Sigmoid colon (tissue), 7 donors: ENCODE measurements around the gene SPON1. TPM values are rescaled to one million over a fixed set of nuclear protein-coding genes. Genes with fewer than 3 reads are reported as not detected.

Source experiments
- DNase-seq: peaks from one replicate; pipeline ENCODE4 v3.0.0-alpha.2; 2019
- H3K27ac ChIP-seq, 4 donors: fragments of 200-600 bp; sonication (generic); one replicate each; pipeline ENCODE4 v1.5.1; 2016 to 2019; ENCODE audit warnings: mild to moderate bottlenecking in 1 of 4
- H3K27me3 ChIP-seq, 3 donors: fragments of 200-600 bp; sonication (generic); one replicate each; pipeline ENCODE4 v1.5.1; 2019; ENCODE audit warnings: mild to moderate bottlenecking in 1 of 3
- H3K36me3 ChIP-seq, 4 donors: fragments of 200-600 bp; sonication (generic); one replicate each; pipeline ENCODE4 v1.5.1; 2016 to 2019
- H3K4me1 ChIP-seq, 4 donors: fragments of 200-600 bp; sonication (generic); one replicate each; pipeline ENCODE4 v1.5.1; 2017 to 2019
- H3K4me3 ChIP-seq, 4 donors: fragments of 200-600 bp; sonication (generic); one replicate each; pipeline ENCODE4 v1.5.1; 2017 to 2019; ENCODE audit warnings: mild to moderate bottlenecking in 2 of 4, moderate library complexity in 1 of 4
- H3K9me3 ChIP-seq, 4 donors: fragments of 200-600 bp in 3 of 4; sonication (generic) in 3 of 4; one replicate each; pipeline versions ENCODE4 v1.5.1 to v1.6.1; 2013 to 2019
- EP300 ChIP-seq, 4 donors: sonication (generic); formaldehyde crosslinking; IDR thresholded peaks; one replicate each; pipeline ENCODE4 v1.6.1; 2017; ENCODE audit warnings: antibody characterized with exemption in 4 of 4
- POLR2A ChIP-seq, 2 donors: fragments of 450-650 bp; IDR thresholded peaks; one replicate each; pipeline ENCODE4 v1.6.1; 2016; ENCODE audit warnings: antibody characterized with exemption in 2 of 2, mild to moderate bottlenecking in 2 of 2, moderate library complexity in 2 of 2
- POLR2AphosphoS5 ChIP-seq, 4 donors: sonication (generic); formaldehyde crosslinking; IDR thresholded peaks; one replicate each; pipeline ENCODE4 v1.6.1; 2017; ENCODE audit warnings: antibody characterized with exemption in 4 of 4
- WGBS, 2 donors: extraction: QIAGEN DNeasy Blood & Tissue Kit; methylation state at CpG; one replicate each; pipeline ENCODE4 v1.1.7; 2013; 5-methylcytosine and 5-hydroxymethylcytosine counted together
- intact Hi-C: fragments of 100-400 bp; cut with DNase I; formaldehyde crosslinking; loops from one replicate; pipeline ENCODE4 v1.15.1; 2023
- polyA plus RNA-seq, 3 donors: library from polyadenylated mRNA; stranded (reverse); fragments of 200-250 nt; gene quantifications; one replicate each; pipeline ENCODE4 v1.2.3, GENCODE V29; 2013
- total RNA-seq, 4 donors: library from RNA; depleted of rRNA; stranded (reverse); fragments of >200 nt; gene quantifications; one replicate each; pipeline ENCODE4 v1.1.0, GENCODE V29; 2016
- TF ChIP-seq, protein P1 (sequence below), 4 experiments: fragments of 450-650 bp in 3 of 4; fragments of 200-600 bp in 1 of 4; IDR thresholded peaks; one replicate each; pipeline ENCODE4 v1.5.1; 2016 to 2019; ENCODE audit warnings: antibody characterized with exemption in 4 of 4, mild to moderate bottlenecking in 3 of 4, moderate library complexity in 2 of 4
- donor health status: healthy with polysubstance abuse.
- donor health status: Bipolar disorder and iron deficiency.
- donor health status: healthy.

The SPON1 gene
- total and polyA plus RNA-seq, 7 donors = 6.6 to 36.8 (median 12.6) TPM

DNA sequence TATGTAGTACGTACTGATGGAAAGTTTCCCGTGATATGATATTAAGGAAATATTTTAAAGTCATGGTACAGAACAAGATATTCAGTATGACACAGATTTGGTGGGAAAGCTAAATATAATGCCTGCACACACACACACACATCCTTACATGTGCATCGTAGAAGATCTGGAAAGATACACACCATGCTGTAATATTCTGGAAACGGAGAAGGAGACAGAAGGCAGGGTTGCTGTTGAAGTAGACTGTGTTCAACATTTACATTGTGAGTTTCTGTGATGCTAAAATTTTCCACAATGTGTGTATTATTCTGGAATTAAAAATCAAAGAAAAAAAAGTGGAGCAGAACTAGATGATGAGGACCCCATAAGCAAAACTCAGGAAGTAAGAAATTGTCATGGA lies 278.4 kb downstream of the SPON1 start:
- WGBS, 2 donors = 95% methylated on average over 4 of the region's 4 CpGs
- Histone ChIP-seq H3K4me1 (no peaks in the 10 kb centered on the region), H3K27me3 (no peaks in the 10 kb centered on the region), H3K36me3 (no peaks in the 10 kb centered on the region), H3K27ac (no peak overlapping the region), H3K4me3 (no peak overlapping the region), H3K9me3 (no peaks in the 10 kb centered on the region)
- intact Hi-C loops = no loop called here
- DNase-seq = no peak
- TF ChIP-seq POLR2AphosphoS5 (IDR thresholded peaks at IDR 0.05) (no peak), POLR2A (IDR thresholded peaks at IDR 0.05) (no peak), EP300 (IDR thresholded peaks at IDR 0.05) (no peak)
- TF ChIP-seq, protein P1, sequence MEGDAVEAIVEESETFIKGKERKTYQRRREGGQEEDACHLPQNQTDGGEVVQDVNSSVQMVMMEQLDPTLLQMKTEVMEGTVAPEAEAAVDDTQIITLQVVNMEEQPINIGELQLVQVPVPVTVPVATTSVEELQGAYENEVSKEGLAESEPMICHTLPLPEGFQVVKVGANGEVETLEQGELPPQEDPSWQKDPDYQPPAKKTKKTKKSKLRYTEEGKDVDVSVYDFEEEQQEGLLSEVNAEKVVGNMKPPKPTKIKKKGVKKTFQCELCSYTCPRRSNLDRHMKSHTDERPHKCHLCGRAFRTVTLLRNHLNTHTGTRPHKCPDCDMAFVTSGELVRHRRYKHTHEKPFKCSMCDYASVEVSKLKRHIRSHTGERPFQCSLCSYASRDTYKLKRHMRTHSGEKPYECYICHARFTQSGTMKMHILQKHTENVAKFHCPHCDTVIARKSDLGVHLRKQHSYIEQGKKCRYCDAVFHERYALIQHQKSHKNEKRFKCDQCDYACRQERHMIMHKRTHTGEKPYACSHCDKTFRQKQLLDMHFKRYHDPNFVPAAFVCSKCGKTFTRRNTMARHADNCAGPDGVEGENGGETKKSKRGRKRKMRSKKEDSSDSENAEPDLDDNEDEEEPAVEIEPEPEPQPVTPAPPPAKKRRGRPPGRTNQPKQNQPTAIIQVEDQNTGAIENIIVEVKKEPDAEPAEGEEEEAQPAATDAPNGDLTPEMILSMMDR (IDR thresholded peaks at IDR 0.05) = no peak

DNA sequence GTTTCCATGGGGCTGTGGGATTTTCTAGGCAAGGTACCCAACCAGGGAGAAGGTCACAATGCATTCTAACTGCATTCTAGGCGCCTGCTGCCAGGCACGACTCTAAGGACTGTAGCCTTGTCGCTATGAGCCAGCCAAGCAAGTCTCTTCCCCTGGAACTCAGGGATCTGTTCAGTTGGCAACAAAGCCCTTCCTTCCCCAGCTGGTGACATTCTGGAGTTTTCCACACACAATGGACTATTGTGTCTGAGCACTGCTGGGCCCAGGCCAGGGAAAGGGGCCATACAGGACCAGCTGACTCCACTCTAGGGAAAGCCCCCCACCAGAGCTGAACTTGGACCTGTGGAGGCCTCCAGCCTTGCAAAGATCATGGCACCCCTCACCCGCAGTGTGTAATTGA lies 279.7 kb downstream of the SPON1 start:
- Histone ChIP-seq H3K4me3 (no peak overlapping the region), H3K36me3 (no peaks in the 10 kb centered on the region), H3K4me1 (no peaks in the 10 kb centered on the region), H3K27ac (no peak overlapping the region), H3K27me3 (no peaks in the 10 kb centered on the region), H3K9me3 (no peaks in the 10 kb centered on the region)
- 54 to 79% methylated on average over 4 of the region's 4 CpGs for WGBS, 2 donors
- no peak for DNase-seq
- TF ChIP-seq, protein P1 (IDR thresholded peaks at IDR 0.05) = no peak
- TF ChIP-seq POLR2A (IDR thresholded peaks at IDR 0.05) (no peak), EP300 (IDR thresholded peaks at IDR 0.05) (no peak), POLR2AphosphoS5 (IDR thresholded peaks at IDR 0.05) (no peak)
- intact Hi-C loops = no loop called here

DNA sequence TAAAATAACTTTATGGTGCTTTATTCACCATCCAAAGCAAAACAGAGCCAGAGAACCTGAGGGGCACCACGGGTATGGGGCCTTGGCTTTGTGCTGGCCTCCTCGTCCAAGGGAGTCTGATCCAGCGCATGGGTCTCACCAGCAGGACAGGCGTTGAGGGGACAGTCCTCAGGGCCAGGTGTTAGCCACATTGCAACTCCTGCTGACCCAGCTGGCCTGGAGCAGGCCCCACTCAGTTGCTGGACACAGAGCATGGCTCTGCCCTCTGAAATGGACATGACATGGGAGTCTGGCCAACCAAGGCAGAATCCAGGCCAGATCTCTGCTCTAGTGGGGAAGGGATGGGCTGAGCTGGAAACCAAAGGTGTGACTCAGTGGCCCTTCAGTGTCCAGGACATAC lies 280.2 kb downstream of the SPON1 start:
- H3K27me3 ChIP-seq = no peaks in the 10 kb centered on the region
- no peak overlapping the region for H3K4me3 ChIP-seq
- 93 to 94% methylated on average over 4 of the region's 4 CpGs for WGBS, 2 donors
- DNase-seq = no peak
- TF ChIP-seq, protein P1 (IDR thresholded peaks at IDR 0.05) = no peak
- TF ChIP-seq POLR2AphosphoS5 (IDR thresholded peaks at IDR 0.05) = no peak
- no peak for TF ChIP-seq POLR2A (IDR thresholded peaks at IDR 0.05)
- no peak for TF ChIP-seq EP300 (IDR thresholded peaks at IDR 0.05)
- H3K9me3 ChIP-seq = no peaks in the 10 kb centered on the region
- H3K4me1 ChIP-seq = no peaks in the 10 kb centered on the region
- H3K27ac ChIP-seq = no peak overlapping the region
- intact Hi-C loops = no loop called here
- no peaks in the 10 kb centered on the region for H3K36me3 ChIP-seq

DNA sequence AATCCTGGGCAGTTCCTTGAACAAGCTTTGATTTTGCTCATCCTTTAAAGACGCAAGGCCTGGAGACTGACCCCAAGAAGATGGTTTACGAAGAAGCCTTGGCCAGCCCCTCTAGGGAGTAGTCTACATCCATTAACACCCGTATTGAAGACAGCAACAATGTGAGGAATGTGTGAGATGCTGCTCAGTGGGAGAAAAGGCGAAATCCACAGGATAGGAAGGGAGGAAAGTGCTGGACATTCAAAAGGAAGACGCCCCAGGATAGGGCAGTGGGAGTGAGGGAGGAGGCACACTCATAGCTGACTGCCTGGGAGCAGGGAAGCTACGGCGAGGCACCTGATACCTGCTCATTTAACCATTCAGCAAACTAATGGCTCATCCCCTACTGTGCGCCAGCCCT lies 282.4 kb downstream of the SPON1 start:
- intact Hi-C loops = loop anchor here (5.0 kb wide), 1 partner anchor 93 kb away; no protein-coding TSS in a partner anchor
- H3K4me1 ChIP-seq = peaks cover 0 to 5% (median 0%) of the 10 kb centered on the region in 4 donors
- no peak overlapping the region for H3K27ac ChIP-seq
- DNase-seq = no peak
- TF ChIP-seq EP300 (IDR thresholded peaks at IDR 0.05) (no peak), POLR2A (IDR thresholded peaks at IDR 0.05) (no peak), POLR2AphosphoS5 (IDR thresholded peaks at IDR 0.05) (no peak)
- TF ChIP-seq, protein P1 (IDR thresholded peaks at IDR 0.05) = no peak
- WGBS, 2 donors = 93 to 95% methylated on average over 8 of the region's 8 CpGs
- no peak overlapping the region for H3K4me3 ChIP-seq
- no peaks in the 10 kb centered on the region for H3K36me3 ChIP-seq
- no peaks in the 10 kb centered on the region for H3K9me3 ChIP-seq
- H3K27me3 ChIP-seq = peaks cover 0 to 8% (median 0%) of the 10 kb centered on the region in 3 donors

DNA sequence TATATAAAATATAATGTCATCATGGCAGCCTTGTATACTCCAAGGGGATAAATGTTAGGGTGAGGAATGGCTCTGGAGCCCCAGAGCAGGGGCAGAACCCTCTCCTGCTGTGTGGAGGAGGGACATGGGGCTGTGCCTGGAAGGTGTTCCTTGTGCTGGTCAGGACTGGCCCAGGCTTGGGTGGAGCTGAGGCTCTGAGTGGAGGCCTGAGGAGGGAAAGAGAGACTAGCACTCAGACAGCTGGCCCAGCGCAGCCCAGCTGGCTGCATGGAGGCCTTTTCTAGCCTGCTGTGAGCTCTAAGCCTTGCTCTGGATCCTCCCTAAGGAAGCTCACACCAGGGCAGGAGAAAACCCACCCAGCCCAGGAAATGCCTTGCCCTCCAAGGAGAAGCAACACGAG lies 282.9 kb downstream of the SPON1 start:
- Histone ChIP-seq H3K27me3 (peaks cover 0 to 8% (median 0%) of the 10 kb centered on the region in 3 donors), H3K9me3 (no peaks in the 10 kb centered on the region), H3K27ac (no peak overlapping the region), H3K4me3 (no peak overlapping the region), H3K4me1 (peaks cover 0 to 5% (median 0%) of the 10 kb centered on the region in 4 donors), H3K36me3 (no peaks in the 10 kb centered on the region)
- intact Hi-C loops = loop anchor here (5.0 kb wide), 1 partner anchor 93 kb away; no protein-coding TSS in a partner anchor
- 76 to 82% methylated on average over 2 of the region's 2 CpGs for WGBS, 2 donors
- DNase-seq = no peak
- TF ChIP-seq, protein P1 (IDR thresholded peaks at IDR 0.05) = no peak
- TF ChIP-seq POLR2AphosphoS5 (IDR thresholded peaks at IDR 0.05) (no peak), POLR2A (IDR thresholded peaks at IDR 0.05) (no peak), EP300 (IDR thresholded peaks at IDR 0.05) (no peak)
